Activated T-helper 1 cell treated with anti-CD3 and anti-CD28 coated beads, Interleukin-12 subunit alpha, Interleukin-12 subunit beta, Interleukin-2, Interleukin-4 antibody, amounts not matched to agents 30 ng/mL and 10 ng/mL and 1 ng/mL, durations not matched to agents 14 hours and 24 hours and 36 hours (primary cell): ENCODE measurements around the gene SSH3. TPM values are rescaled to one million over a fixed set of nuclear protein-coding genes. Genes with fewer than 3 reads are reported as not detected.

ENCODE experiments used
- DNase-seq: peaks from one replicate; pipeline ENCODE4 v3.0.0; 2021; ENCODE audit warnings: low spot score
- H3K27ac Mint-ChIP-seq: one replicate; pipeline ENCODE4 v1.8.0; 2021; ENCODE audit warnings: mild to moderate bottlenecking, mixed read lengths
- H3K27me3 Mint-ChIP-seq: one replicate; pipeline ENCODE4 v1.8.0; 2022; ENCODE audit warnings: mild to moderate bottlenecking, moderate library complexity, mixed read lengths; ENCODE audit not compliant: insufficient read depth
- H3K36me3 Mint-ChIP-seq: one replicate; pipeline ENCODE4 v1.8.0; 2021; ENCODE audit warnings: low read depth, mixed read lengths
- H3K4me1 Mint-ChIP-seq: one replicate; pipeline ENCODE4 v1.8.0; 2021; ENCODE audit warnings: low read depth, mixed read lengths
- H3K4me3 Mint-ChIP-seq: one replicate; pipeline ENCODE4 v1.8.0; 2021; ENCODE audit warnings: mild to moderate bottlenecking, moderate library complexity, mixed read lengths
- H3K9me3 Mint-ChIP-seq: one replicate; pipeline ENCODE4 v1.8.0; 2021; ENCODE audit warnings: mixed read lengths
- intact Hi-C: fragments of 100-400 bp; cut with micrococcal nuclease; formaldehyde crosslinking; loops from one replicate; pipeline ENCODE4 v1.15.1; 2024
- total RNA-seq: library from RNA; stranded (reverse); gene quantifications from 2 replicates; pipeline ENCODE4 v1.2.3, GENCODE V29; 2022

Gene SSH3
- total RNA-seq, 1 donor from 2014 or later, result 9.4 TPM

DNA sequence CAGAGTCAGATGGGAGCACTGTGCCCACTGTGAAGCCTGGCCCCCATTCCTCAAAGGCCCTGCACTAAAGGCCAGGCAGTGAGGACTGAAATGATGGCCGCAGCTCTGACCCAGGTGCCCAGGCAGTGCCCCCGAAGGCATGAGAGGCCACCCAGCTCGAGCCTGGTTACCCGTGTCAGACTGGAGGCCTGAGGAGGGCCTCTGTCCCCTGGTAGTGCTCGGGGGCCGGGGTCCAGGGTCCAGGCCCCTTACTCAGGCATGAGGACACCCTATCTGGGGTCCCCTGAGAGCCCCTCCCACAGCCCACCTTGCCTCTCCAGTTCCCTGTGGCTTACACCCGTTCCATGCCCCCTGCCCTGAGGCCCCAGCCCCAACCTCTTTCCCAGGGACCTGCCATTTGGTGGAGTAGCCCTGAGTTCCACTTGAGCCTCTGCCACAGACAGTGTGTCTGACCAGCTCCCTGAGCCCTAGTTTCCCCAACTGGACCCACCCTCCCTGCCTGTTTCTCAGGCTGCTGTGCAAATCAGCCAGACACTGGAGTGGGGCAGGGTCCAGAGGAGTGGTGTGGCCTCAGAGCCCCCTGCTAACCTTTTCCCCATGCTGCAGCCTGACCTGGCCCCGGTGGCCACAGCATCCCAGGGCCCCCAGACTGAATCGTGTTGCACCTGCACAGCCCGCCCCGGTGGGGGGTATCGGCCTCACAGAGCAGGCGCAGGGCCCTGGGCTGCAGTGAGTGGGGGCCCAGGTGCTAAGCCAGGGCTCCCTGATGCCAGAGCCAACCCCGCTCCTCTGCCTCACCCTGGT, 25.0 kb upstream of the SSH3 start:
- H3K36me3 Mint-ChIP-seq, result peaks cover 32% of the 10 kb centered on the region
- peaks cover 44% of the 10 kb centered on the region for H3K4me1 Mint-ChIP-seq
- DNase-seq, result no peak
- peak overlapping the region; percentile 96 for H3K27ac Mint-ChIP-seq
- H3K9me3 Mint-ChIP-seq, result no peaks in the 10 kb centered on the region
- H3K4me3 Mint-ChIP-seq, result peak overlapping the region; percentile 77
- intact Hi-C loops, result no loop called here
- H3K27me3 Mint-ChIP-seq, result no peaks in the 10 kb centered on the region

DNA sequence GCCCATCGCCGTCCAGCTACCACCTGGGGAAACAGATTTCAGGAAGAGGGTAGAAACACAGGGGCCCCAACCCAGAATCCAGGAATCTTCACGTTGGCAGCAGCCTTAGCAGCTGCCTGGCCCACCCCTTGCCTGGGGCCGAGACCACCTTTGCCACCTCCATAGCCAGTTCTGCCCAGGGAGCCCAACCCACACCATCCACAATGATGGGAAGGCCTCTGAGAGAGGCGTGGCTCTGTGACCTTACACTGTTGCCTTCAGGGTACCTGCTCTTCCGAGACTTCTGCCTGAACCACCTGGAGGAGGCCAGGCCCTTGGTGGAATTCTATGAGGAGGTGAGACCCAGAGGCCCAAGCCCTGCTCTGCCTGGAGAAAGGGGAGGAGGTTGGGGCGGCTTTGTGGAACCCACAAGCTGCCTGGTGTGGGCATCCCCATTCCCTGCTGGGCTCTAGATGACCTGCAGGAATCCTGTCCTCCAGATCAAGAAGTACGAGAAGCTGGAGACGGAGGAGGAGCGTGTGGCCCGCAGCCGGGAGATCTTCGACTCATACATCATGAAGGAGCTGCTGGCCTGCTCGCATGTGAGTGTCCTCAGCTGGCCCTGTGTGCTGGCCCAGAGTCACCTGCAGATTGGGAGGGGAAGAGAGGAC, 24.3 kb upstream of the SSH3 start:
- H3K36me3 Mint-ChIP-seq, result peaks cover 37% of the 10 kb centered on the region
- peak overlapping the region; percentile 62 for H3K4me3 Mint-ChIP-seq
- H3K4me1 Mint-ChIP-seq, result peaks cover 44% of the 10 kb centered on the region
- intact Hi-C loops, result no loop called here
- peak overlapping the region; percentile 96 for H3K27ac Mint-ChIP-seq
- no peaks in the 10 kb centered on the region for H3K27me3 Mint-ChIP-seq
- no peaks in the 10 kb centered on the region for H3K9me3 Mint-ChIP-seq
- no peak for DNase-seq

DNA sequence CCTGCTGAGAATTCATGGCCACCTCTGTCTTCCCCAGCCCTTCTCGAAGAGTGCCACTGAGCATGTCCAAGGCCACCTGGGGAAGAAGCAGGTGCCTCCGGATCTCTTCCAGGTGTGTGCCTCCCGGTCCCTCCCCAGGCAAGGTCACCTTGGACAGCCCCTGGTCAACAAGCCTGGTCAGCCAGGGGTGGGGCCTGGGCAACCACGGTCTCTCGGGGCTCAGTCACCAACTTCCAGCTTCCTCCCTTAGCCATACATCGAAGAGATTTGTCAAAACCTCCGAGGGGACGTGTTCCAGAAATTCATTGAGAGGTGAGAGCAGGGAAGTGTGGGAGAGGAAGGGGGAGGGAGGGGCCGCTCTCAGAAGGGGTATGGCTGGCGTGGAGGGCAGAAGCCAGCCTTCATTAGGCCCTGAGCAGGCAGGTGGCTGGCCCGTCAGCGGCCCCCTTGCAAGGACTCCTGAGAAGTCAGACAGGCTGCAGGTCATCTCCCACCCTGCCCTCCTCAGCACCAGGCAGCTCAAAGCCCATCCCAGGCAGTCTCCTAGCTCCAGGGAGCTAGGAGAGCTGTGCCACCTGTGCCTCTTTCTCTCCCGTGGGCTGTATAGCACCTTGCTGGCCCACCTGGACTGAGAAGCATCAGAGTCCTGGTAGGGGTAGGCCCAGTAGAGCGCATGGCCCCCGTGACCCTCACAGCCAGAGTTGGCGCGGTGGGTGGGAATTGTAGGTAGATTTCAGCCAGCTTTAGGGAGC, 23.6 kb upstream of the SSH3 start:
- H3K9me3 Mint-ChIP-seq, result no peaks in the 10 kb centered on the region
- H3K4me3 Mint-ChIP-seq, result no peak overlapping the region
- H3K27ac Mint-ChIP-seq, result peak overlapping the region; percentile 96
- H3K4me1 Mint-ChIP-seq, result peaks cover 39% of the 10 kb centered on the region
- no peaks in the 10 kb centered on the region for H3K27me3 Mint-ChIP-seq
- peaks cover 37% of the 10 kb centered on the region for H3K36me3 Mint-ChIP-seq
- intact Hi-C loops, result no loop called here
- no peak for DNase-seq

DNA sequence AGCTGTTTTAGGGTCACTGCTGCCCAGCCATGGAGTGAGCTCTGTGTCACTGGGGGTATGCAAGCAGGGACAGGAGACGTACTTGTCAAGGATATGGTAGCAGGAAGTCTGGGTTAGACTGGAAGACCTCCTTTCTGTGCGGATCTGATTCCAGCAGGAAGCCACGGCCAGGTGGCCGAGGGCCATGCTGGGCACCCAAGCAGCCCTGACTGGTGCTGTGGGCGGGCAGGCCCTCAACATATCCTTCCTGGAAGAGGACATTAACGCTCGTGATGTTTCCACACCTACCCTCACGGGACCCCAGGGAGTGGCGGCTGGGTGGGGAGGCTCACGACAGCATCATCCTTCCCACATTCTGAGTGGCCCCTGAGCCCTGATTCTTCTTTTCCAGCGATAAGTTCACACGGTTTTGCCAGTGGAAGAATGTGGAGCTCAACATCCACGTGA, 23.0 kb upstream of the SSH3 start:
- DNase-seq, result no peak
- Mint-ChIP-seq H3K36me3 (peaks cover 37% of the 10 kb centered on the region), H3K4me3 (no peak overlapping the region), H3K27me3 (no peaks in the 10 kb centered on the region), H3K27ac (no peak overlapping the region), H3K4me1 (peaks cover 37% of the 10 kb centered on the region), H3K9me3 (no peaks in the 10 kb centered on the region)
- intact Hi-C loops, result no loop called here

DNA sequence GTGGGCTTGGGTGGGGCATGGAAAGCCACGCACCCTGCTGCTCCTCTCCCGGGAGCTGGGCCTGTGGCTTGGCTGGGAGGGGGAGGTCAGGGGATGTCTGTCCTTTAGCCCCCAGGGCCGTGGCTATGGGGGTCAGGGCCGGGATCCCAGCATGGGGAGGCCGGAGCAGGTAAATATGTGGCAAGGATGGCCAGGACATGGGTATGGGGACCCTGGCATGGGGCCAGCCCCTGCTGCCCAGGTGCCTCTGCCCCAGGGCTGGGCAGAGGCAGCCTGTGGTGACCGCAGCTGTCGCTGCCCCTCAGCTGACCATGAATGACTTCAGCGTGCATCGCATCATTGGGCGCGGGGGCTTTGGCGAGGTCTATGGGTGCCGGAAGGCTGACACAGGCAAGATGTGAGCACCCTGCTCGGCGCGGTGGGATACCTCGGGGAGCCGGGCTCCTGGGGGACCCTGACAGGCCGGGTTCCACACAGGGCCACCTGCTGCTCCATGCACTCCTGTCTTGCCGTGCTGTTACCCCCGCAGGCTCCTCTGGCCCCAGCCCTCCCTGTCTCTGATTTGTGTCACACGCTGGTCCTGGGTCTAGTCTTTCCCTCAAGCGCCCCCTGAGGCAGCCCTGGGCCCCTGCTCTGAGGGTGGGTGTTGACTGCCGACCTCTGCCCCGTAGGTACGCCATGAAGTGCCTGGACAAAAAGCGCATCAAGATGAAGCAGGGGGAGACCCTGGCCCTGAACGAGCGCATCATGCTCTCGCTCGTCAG, 22.4 kb upstream of the SSH3 start:
- intact Hi-C loops, result no loop called here
- no peak overlapping the region for H3K4me3 Mint-ChIP-seq
- H3K27ac Mint-ChIP-seq, result no peak overlapping the region
- H3K27me3 Mint-ChIP-seq, result no peaks in the 10 kb centered on the region
- H3K9me3 Mint-ChIP-seq, result no peaks in the 10 kb centered on the region
- no peak for DNase-seq
- H3K4me1 Mint-ChIP-seq, result peaks cover 31% of the 10 kb centered on the region
- peaks cover 33% of the 10 kb centered on the region for H3K36me3 Mint-ChIP-seq

DNA sequence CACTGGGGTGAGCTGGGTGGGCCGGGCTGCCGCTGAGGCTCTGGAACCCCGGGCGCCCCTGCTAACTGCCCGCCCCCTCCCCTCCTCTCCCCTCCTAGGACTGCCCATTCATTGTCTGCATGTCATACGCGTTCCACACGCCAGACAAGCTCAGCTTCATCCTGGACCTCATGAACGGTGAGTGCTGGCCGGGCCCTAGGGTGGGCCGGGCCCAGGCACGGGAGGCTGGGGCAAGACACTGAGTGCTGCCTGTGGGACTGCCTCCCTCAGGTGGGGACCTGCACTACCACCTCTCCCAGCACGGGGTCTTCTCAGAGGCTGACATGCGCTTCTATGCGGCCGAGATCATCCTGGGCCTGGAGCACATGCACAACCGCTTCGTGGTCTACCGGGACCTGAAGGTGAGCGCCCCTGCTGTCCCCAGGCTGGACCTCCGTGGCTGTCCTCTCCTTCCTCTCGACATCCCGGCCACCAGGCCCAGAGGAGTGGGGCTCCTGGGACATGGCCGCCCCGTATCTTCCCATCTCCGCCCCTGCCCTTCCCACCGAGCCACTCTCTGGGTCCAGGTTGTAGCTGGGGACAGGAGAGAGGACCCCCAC, 21.7 kb upstream of the SSH3 start:
- Mint-ChIP-seq H3K27me3 (no peaks in the 10 kb centered on the region), H3K9me3 (no peaks in the 10 kb centered on the region), H3K4me1 (peaks cover 29% of the 10 kb centered on the region), H3K36me3 (peaks cover 30% of the 10 kb centered on the region), H3K27ac (peak overlapping the region; percentile 34), H3K4me3 (no peak overlapping the region)
- intact Hi-C loops, result no loop called here
- no peak for DNase-seq

DNA sequence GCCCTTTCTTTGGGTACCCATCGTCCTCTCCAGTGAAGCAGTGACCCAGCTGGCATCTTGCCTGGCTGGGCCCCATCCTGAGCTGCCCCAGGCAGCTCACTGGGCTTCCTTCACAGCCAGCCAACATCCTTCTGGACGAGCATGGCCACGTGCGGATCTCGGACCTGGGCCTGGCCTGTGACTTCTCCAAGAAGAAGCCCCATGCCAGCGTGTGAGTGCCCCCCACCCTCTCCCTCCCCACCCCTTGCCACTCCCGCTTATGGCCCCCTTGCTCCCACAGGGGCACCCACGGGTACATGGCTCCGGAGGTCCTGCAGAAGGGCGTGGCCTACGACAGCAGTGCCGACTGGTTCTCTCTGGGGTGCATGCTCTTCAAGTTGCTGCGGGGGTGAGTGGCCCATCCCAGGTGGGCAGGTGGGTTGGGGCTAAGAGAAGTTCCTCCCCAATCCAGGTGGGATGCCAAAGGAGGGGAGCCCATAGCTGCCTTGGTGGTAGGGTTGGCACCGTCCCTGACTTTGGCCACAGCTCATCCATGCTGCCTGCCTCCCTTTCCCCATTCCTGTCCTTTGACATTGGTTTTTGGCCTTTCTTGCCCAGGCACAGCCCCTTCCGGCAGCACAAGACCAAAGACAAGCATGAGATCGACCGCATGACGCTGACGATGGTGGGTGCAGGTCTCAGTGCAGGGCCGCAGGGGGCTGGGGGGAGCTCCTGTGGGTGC, 21.0 kb upstream of the SSH3 start:
- Mint-ChIP-seq H3K27ac (peak overlapping the region; percentile 52), H3K4me3 (no peak overlapping the region), H3K4me1 (peaks cover 33% of the 10 kb centered on the region), H3K27me3 (no peaks in the 10 kb centered on the region), H3K36me3 (peaks cover 34% of the 10 kb centered on the region), H3K9me3 (no peaks in the 10 kb centered on the region)
- no peak for DNase-seq
- intact Hi-C loops, result no loop called here

DNA sequence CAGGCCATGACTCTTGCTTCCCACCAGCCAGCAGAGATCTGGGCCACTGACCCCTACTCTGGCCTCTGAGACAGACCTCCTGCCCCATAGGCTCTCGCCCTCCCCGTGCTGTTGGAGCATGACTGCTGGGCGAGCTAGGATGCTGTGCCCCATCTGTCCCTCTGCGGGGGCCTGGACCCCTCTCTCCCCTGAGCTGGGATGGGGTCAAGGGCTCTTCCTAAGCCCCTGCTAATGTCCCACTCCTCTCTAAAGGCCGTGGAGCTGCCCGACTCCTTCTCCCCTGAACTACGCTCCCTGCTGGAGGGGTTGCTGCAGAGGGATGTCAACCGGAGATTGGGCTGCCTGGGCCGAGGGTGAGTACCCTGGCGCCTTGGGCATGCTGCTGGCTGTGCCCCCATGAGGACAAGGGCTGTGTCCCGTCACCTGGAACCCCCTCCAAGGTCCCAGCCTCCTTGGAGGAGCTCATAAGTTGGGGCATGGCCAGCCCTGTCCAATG, 20.4 kb upstream of the SSH3 start:
- H3K27ac Mint-ChIP-seq, result no peak overlapping the region
- H3K9me3 Mint-ChIP-seq, result no peaks in the 10 kb centered on the region
- intact Hi-C loops, result no loop called here
- H3K36me3 Mint-ChIP-seq, result peaks cover 35% of the 10 kb centered on the region
- no peak overlapping the region for H3K4me3 Mint-ChIP-seq
- H3K4me1 Mint-ChIP-seq, result peaks cover 40% of the 10 kb centered on the region
- no peaks in the 10 kb centered on the region for H3K27me3 Mint-ChIP-seq
- DNase-seq, result no peak

DNA sequence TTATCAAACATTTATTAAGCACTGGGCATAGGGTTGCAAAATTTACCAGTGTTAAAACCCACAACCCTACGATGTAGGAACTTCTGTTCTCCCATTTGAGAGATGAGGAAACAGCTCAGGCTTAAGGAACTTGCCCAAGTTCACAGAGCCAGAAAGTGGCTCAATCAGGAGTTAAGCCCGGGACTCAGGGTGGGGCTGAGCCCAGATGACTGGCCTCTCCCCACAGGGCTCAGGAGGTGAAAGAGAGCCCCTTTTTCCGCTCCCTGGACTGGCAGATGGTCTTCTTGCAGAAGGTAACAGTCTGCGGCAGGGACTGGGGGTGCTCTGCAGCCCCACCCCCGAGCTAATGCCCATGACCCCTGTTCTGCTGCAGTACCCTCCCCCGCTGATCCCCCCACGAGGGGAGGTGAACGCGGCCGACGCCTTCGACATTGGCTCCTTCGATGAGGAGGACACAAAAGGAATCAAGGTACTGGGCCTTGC, 19.8 kb upstream of the SSH3 start:
- DNase-seq, result no peak
- peaks cover 44% of the 10 kb centered on the region for H3K4me1 Mint-ChIP-seq
- H3K27ac Mint-ChIP-seq, result peak overlapping the region; percentile 70
- H3K36me3 Mint-ChIP-seq, result peaks cover 35% of the 10 kb centered on the region
- intact Hi-C loops, result no loop called here
- H3K9me3 Mint-ChIP-seq, result no peaks in the 10 kb centered on the region
- H3K27me3 Mint-ChIP-seq, result no peaks in the 10 kb centered on the region
- no peak overlapping the region for H3K4me3 Mint-ChIP-seq

DNA sequence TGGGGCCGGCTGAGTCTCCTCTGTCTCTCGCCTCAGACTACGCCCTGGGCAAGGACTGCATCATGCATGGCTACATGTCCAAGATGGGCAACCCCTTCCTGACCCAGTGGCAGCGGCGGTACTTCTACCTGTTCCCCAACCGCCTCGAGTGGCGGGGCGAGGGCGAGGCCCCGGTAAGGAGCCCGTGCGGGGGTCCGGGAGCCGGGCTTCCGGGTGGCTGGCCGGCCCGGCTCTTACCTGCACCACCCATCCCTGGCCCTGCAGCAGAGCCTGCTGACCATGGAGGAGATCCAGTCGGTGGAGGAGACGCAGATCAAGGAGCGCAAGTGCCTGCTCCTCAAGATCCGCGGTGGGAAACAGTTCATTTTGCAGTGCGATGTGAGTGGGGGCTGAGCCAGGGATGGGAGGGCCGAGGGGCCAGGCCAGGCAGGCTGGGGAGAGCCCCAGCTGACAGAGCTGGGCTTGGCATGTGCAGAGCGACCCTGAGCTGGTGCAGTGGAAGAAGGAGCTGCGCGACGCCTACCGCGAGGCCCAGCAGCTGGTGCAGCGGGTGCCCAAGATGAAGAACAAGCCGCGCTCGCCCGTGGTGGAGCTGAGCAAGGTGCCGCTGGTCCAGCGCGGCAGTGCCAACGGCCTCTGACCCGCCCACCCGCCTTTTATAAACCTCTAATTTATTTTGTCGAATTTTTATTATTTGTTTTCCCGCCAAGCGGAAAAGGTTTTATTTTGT, 18.4 kb upstream of the SSH3 start:
- intact Hi-C loops, result loop anchor here (5.0 kb wide), 1 partner anchor 222 kb away; the partner anchor contains the start of genes CDK2AP2 and PITPNM1
- DNase-seq, result no peak
- peak overlapping the region; percentile 58 for H3K27ac Mint-ChIP-seq
- H3K9me3 Mint-ChIP-seq, result no peaks in the 10 kb centered on the region
- H3K27me3 Mint-ChIP-seq, result peaks cover 2% of the 10 kb centered on the region
- H3K4me1 Mint-ChIP-seq, result peaks cover 31% of the 10 kb centered on the region
- H3K36me3 Mint-ChIP-seq, result peaks cover 27% of the 10 kb centered on the region
- no peak overlapping the region for H3K4me3 Mint-ChIP-seq
